Stimulated activated naive CD8-positive, alpha-beta T cell treated with anti-CD3 and anti-CD28 coated beads, Interleukin-15, Interleukin-2, amounts not matched to agents 100 ng/mL and 50 ng/mL, for 24 hours (primary cell): ENCODE measurements around the gene TRIM8.

Source experiments
- H3K27ac Mint-ChIP-seq: one replicate; pipeline ENCODE4 v1.8.0; 2021; ENCODE audit warnings: mild to moderate bottlenecking, mixed read lengths
- H3K27me3 Mint-ChIP-seq: one replicate; pipeline ENCODE4 v1.8.0; 2021; ENCODE audit warnings: mixed read lengths
- H3K36me3 Mint-ChIP-seq: one replicate; pipeline ENCODE4 v1.8.0; 2021; ENCODE audit warnings: low read depth, mixed read lengths
- H3K4me1 Mint-ChIP-seq: one replicate; pipeline ENCODE4 v1.8.0; 2021; ENCODE audit warnings: low read depth, mixed read lengths
- H3K4me3 Mint-ChIP-seq: one replicate; pipeline ENCODE4 v1.8.0; 2021; ENCODE audit warnings: mild to moderate bottlenecking, mixed read lengths
- H3K9me3 Mint-ChIP-seq: one replicate; pipeline ENCODE4 v1.8.0; 2021; ENCODE audit warnings: mixed read lengths

Gene TRIM8

GRCh38 chr10:102701272-102701671, 57.0 kb downstream of the TRIM8 start:
- no peaks in the 10 kb centered on the region for H3K27me3 Mint-ChIP-seq
- H3K36me3 Mint-ChIP-seq, result peaks cover 41% of the 10 kb centered on the region
- peaks cover 35% of the 10 kb centered on the region for H3K4me1 Mint-ChIP-seq
- H3K4me3 Mint-ChIP-seq, result no peak overlapping the region
- H3K9me3 Mint-ChIP-seq, result no peaks in the 10 kb centered on the region
- peak overlapping the region; percentile 45 for H3K27ac Mint-ChIP-seq

- no peaks in the 10 kb centered on the region for H3K9me3 Mint-ChIP-seq
- H3K4me3 Mint-ChIP-seq, result no peak overlapping the region
- peaks cover 36% of the 10 kb centered on the region for H3K36me3 Mint-ChIP-seq
- no peak overlapping the region for H3K27ac Mint-ChIP-seq
- no peaks in the 10 kb centered on the region for H3K27me3 Mint-ChIP-seq
- peaks cover 37% of the 10 kb centered on the region for H3K4me1 Mint-ChIP-seq
Measured at GRCh38 chr10:102701796-102702195, 57.5 kb downstream of the TRIM8 start.

GRCh38 chr10:102702742-102703141, 58.5 kb downstream of the TRIM8 start:
- Mint-ChIP-seq H3K27ac (peak overlapping the region; percentile 74), H3K27me3 (no peaks in the 10 kb centered on the region), H3K36me3 (peaks cover 30% of the 10 kb centered on the region), H3K9me3 (no peaks in the 10 kb centered on the region), H3K4me3 (peak overlapping the region; percentile 13), H3K4me1 (peaks cover 46% of the 10 kb centered on the region)

- H3K27ac Mint-ChIP-seq, result peak overlapping the region; percentile 95
- H3K9me3 Mint-ChIP-seq, result no peaks in the 10 kb centered on the region
- peaks cover 51% of the 10 kb centered on the region for H3K4me1 Mint-ChIP-seq
- H3K27me3 Mint-ChIP-seq, result no peaks in the 10 kb centered on the region
- H3K36me3 Mint-ChIP-seq, result peaks cover 9% of the 10 kb centered on the region
- H3K4me3 Mint-ChIP-seq, result peak overlapping the region; percentile 50
Measured at GRCh38 chr10:102704915-102705314, 60.6 kb downstream of the TRIM8 start.

- Mint-ChIP-seq H3K27me3 (no peaks in the 10 kb centered on the region), H3K36me3 (peaks cover 7% of the 10 kb centered on the region), H3K4me3 (no peak overlapping the region), H3K4me1 (peaks cover 57% of the 10 kb centered on the region), H3K27ac (peak overlapping the region; percentile 95), H3K9me3 (no peaks in the 10 kb centered on the region)
Measured at GRCh38 chr10:102705531-102705930, 61.3 kb downstream of the TRIM8 start.
